T-helper 2 cell treated with Interferon-gamma antibody and Interleukin-4, amounts not matched to agents 5 μg/mL and 100 μg/mL, for 36 hours (primary cell): Measurements from ENCODE around the gene SETD1B.
"Not testable (repeated sequence)": the region's sequence is repeated elsewhere in the genome, so short reads cannot be mapped to it uniquely, and the experiment has no call there.

Source experiments
- DNase-seq: peaks from one replicate; pipeline ENCODE4 v3.0.0; 2021; ENCODE audit warnings: low spot score
- H3K27ac Mint-ChIP-seq: one replicate; pipeline ENCODE4 v1.8.0; 2021; ENCODE audit warnings: mild to moderate bottlenecking, mixed read lengths
- H3K27me3 Mint-ChIP-seq: one replicate; pipeline ENCODE4 v1.8.0; 2021; ENCODE audit warnings: low read depth, mixed read lengths
- H3K36me3 Mint-ChIP-seq: one replicate; pipeline ENCODE4 v1.8.0; 2021; ENCODE audit warnings: low read depth, mixed read lengths
- H3K4me1 Mint-ChIP-seq: one replicate; pipeline ENCODE4 v1.8.0; 2021; ENCODE audit warnings: low read depth, mixed read lengths
- H3K4me3 Mint-ChIP-seq: one replicate; pipeline ENCODE4 v1.8.0; 2022; ENCODE audit warnings: mild to moderate bottlenecking, moderate library complexity, mixed read lengths
- H3K9me3 Mint-ChIP-seq: one replicate; pipeline ENCODE4 v1.8.0; 2021; ENCODE audit warnings: mixed read lengths

Gene SETD1B

GRCh38 chr12:121871467-121871866, 67.7 kb downstream of the SETD1B start:
- no peaks in the 10 kb centered on the region for H3K9me3 Mint-ChIP-seq
- H3K4me3 Mint-ChIP-seq, result no peak overlapping the region
- H3K4me1 Mint-ChIP-seq, result no peaks in the 10 kb centered on the region
- H3K27ac Mint-ChIP-seq, result no peak overlapping the region
- H3K27me3 Mint-ChIP-seq, result no peaks in the 10 kb centered on the region
- no peaks in the 10 kb centered on the region for H3K36me3 Mint-ChIP-seq
- DNase-seq, result no peak

- DNase-seq, result no peak
- H3K9me3 Mint-ChIP-seq, result no peaks in the 10 kb centered on the region
- no peaks in the 10 kb centered on the region for H3K27me3 Mint-ChIP-seq
- no peaks in the 10 kb centered on the region for H3K4me1 Mint-ChIP-seq
- no peak overlapping the region for H3K4me3 Mint-ChIP-seq
- no peak overlapping the region for H3K27ac Mint-ChIP-seq
- no peaks in the 10 kb centered on the region for H3K36me3 Mint-ChIP-seq
Observed at GRCh38 chr12:121872546-121873215, 68.9 kb downstream of the SETD1B start.

GRCh38 chr12:121873216-121873569, 69.4 kb downstream of the SETD1B start:
- H3K9me3 Mint-ChIP-seq, result no peaks in the 10 kb centered on the region
- no peaks in the 10 kb centered on the region for H3K4me1 Mint-ChIP-seq
- H3K27ac Mint-ChIP-seq, result no peak overlapping the region
- H3K4me3 Mint-ChIP-seq, result no peak overlapping the region
- H3K27me3 Mint-ChIP-seq, result peaks cover 2% of the 10 kb centered on the region
- H3K36me3 Mint-ChIP-seq, result no peaks in the 10 kb centered on the region
- DNase-seq, result no peak

- Mint-ChIP-seq H3K4me1 (no peaks in the 10 kb centered on the region), H3K36me3 (no peaks in the 10 kb centered on the region), H3K27ac (no peak overlapping the region), H3K9me3 (no peaks in the 10 kb centered on the region), H3K27me3 (peaks cover 2% of the 10 kb centered on the region), H3K4me3 (no peak overlapping the region)
- DNase-seq, result no peak
Observed at GRCh38 chr12:121874071-121874470, 70.3 kb downstream of the SETD1B start.

- no peak overlapping the region for H3K4me3 Mint-ChIP-seq
- no peaks in the 10 kb centered on the region for H3K4me1 Mint-ChIP-seq
Observed at GRCh38 chr12:121875582-121875981, 71.8 kb downstream of the SETD1B start.

GRCh38 chr12:121876080-121876447, 72.3 kb downstream of the SETD1B start:
- H3K27ac Mint-ChIP-seq, H3K4me3 Mint-ChIP-seq, H3K4me1 Mint-ChIP-seq, H3K36me3 Mint-ChIP-seq, H3K9me3 Mint-ChIP-seq, DNase-seq, H3K27me3 Mint-ChIP-seq: not testable (repeated sequence)

More at GRCh38 chr12:121875582-121875981, 71.8 kb downstream of the SETD1B start:
- Mint-ChIP-seq H3K9me3 (no peaks in the 10 kb centered on the region), H3K27me3 (peaks cover 2% of the 10 kb centered on the region), H3K36me3 (no peaks in the 10 kb centered on the region), H3K27ac (no peak overlapping the region)
- no peak for DNase-seq
